Endothelial cell (in vitro differentiated cells): Measurements from ENCODE around the gene IL21R. TPM values are rescaled to one million over a fixed set of nuclear protein-coding genes. Genes with fewer than 3 reads are reported as not detected.

Experiments
- DNase-seq: peaks from one replicate; pipeline ENCODE4 v3.0.0; 2021; ENCODE audit warnings: low spot score
- H3K27ac Mint-ChIP-seq: one replicate; pipeline ENCODE4 v1.8.0; 2021; ENCODE audit warnings: mixed read lengths, inconsistent platforms; ENCODE audit not compliant: unreplicated experiment
- H3K27me3 Mint-ChIP-seq: one replicate; pipeline ENCODE4 v1.8.0; 2021; ENCODE audit warnings: mild to moderate bottlenecking, moderate library complexity, mixed read lengths, inconsistent platforms; ENCODE audit not compliant: unreplicated experiment
- H3K36me3 Mint-ChIP-seq: one replicate; pipeline ENCODE4 v1.8.0; 2021; ENCODE audit warnings: mild to moderate bottlenecking, low read depth, mixed read lengths, inconsistent platforms; ENCODE audit not compliant: unreplicated experiment
- H3K4me1 Mint-ChIP-seq: one replicate; pipeline ENCODE4 v1.8.0; 2021; ENCODE audit warnings: mild to moderate bottlenecking, mixed read lengths, inconsistent platforms; ENCODE audit not compliant: unreplicated experiment
- H3K4me3 Mint-ChIP-seq: one replicate; pipeline ENCODE4 v1.8.0; 2021; ENCODE audit warnings: mild to moderate bottlenecking, mixed read lengths, inconsistent platforms; ENCODE audit not compliant: unreplicated experiment
- H3K9me3 Mint-ChIP-seq: one replicate; pipeline ENCODE4 v1.8.0; 2021; ENCODE audit warnings: mixed read lengths, inconsistent platforms; ENCODE audit not compliant: unreplicated experiment
- total RNA-seq: library from RNA; stranded (reverse); fragmentation: NEBNext Ultra II Directional; extraction: Animal tissue kit (Norgen Biotek cat#: 25700); gene quantifications from one replicate; pipeline ENCODE4 v1.2.1, GENCODE V29; 2021; ENCODE audit not compliant: unreplicated experiment
- TF ChIP-seq, protein P1 (sequence below): fragments of 200-600 bp; sonication (generic); IDR thresholded peaks from one replicate; pipeline ENCODE4 v1.5.0; 2021; ENCODE audit warnings: antibody characterized with exemption; ENCODE audit not compliant: unreplicated experiment

The IL21R gene
- total RNA-seq, 1 donor from 2014 or later: not detected

DNA sequence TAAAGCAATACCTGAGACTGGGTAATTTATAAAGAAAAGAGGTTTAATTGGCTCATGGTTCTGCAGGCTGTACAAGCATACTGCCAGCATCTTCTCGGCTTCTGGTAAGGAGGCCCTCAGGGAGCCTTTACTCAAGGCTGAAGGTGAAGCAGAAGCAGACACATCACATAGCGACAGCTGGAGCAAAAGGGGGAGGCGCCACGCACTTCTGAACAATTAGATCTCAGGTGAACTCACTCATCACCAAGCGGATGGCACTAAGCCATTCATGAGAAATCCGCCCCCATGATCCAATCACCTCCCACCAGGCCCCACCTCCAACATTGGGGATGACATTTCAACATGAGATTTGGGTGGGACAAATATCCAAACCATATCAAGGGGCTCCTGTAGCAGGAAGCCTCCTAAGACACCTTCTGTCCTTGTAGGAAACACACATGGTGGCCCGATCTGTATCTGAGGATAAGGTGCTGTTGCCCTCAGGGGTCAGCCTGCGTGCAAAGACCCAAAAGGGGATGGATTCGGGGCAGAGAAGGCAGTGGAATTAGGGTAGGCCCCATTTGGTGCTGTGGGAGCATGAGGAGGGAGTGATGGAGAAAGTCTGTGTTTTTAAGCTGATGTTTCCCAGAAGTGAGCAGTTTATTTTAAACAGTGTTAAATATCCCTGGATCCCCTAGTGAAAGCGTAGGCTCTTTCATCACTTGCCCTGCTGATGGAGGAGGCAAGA is 23.0 kb downstream of the IL21R start:
- Mint-ChIP-seq H3K4me1 (no peaks in the 10 kb centered on the region), H3K27me3 (no peaks in the 10 kb centered on the region)
- peak; percentile 0 for DNase-seq

GRCh38 chr16:27425961-27426360 is 24.0 kb downstream of the IL21R start:
- Mint-ChIP-seq H3K27ac (no peak overlapping the region), H3K4me1 (no peaks in the 10 kb centered on the region), H3K27me3 (no peaks in the 10 kb centered on the region), H3K9me3 (peaks cover 2% of the 10 kb centered on the region), H3K4me3 (no peak overlapping the region), H3K36me3 (no peaks in the 10 kb centered on the region)
- TF ChIP-seq, protein P1, sequence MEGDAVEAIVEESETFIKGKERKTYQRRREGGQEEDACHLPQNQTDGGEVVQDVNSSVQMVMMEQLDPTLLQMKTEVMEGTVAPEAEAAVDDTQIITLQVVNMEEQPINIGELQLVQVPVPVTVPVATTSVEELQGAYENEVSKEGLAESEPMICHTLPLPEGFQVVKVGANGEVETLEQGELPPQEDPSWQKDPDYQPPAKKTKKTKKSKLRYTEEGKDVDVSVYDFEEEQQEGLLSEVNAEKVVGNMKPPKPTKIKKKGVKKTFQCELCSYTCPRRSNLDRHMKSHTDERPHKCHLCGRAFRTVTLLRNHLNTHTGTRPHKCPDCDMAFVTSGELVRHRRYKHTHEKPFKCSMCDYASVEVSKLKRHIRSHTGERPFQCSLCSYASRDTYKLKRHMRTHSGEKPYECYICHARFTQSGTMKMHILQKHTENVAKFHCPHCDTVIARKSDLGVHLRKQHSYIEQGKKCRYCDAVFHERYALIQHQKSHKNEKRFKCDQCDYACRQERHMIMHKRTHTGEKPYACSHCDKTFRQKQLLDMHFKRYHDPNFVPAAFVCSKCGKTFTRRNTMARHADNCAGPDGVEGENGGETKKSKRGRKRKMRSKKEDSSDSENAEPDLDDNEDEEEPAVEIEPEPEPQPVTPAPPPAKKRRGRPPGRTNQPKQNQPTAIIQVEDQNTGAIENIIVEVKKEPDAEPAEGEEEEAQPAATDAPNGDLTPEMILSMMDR: no peak
- peak; percentile 0 for DNase-seq

More for the DNA sequence above, 23.0 kb downstream of the IL21R start:
- Mint-ChIP-seq H3K27ac (no peak overlapping the region), H3K36me3 (no peaks in the 10 kb centered on the region), H3K9me3 (peaks cover 4% of the 10 kb centered on the region), H3K4me3 (no peak overlapping the region)
- TF ChIP-seq, protein P1: no peak

GRCh38 chr16:27426423-27427408 is 24.7 kb downstream of the IL21R start:
- no peak overlapping the region for H3K27ac Mint-ChIP-seq
- TF ChIP-seq, protein P1: no peak
- H3K9me3 Mint-ChIP-seq: no peaks in the 10 kb centered on the region
- no peak overlapping the region for H3K4me3 Mint-ChIP-seq
- no peaks in the 10 kb centered on the region for H3K36me3 Mint-ChIP-seq
- no peaks in the 10 kb centered on the region for H3K4me1 Mint-ChIP-seq
- no peaks in the 10 kb centered on the region for H3K27me3 Mint-ChIP-seq
- DNase-seq: peak; percentile 2

- Mint-ChIP-seq H3K4me3 (no peak overlapping the region), H3K4me1 (no peaks in the 10 kb centered on the region), H3K27ac (no peak overlapping the region), H3K27me3 (no peaks in the 10 kb centered on the region), H3K9me3 (no peaks in the 10 kb centered on the region), H3K36me3 (no peaks in the 10 kb centered on the region)
- TF ChIP-seq, protein P1: no peak
- no peak for DNase-seq
Observed at GRCh38 chr16:27427538-27427937, 25.6 kb downstream of the IL21R start.
